Measurements from ENCODE around the gene CLDN20.

GRCh38 chr6:155253337-155253736 is 10.5 kb upstream of the CLDN20 start:
- TF ChIP-seq, protein P1, sequence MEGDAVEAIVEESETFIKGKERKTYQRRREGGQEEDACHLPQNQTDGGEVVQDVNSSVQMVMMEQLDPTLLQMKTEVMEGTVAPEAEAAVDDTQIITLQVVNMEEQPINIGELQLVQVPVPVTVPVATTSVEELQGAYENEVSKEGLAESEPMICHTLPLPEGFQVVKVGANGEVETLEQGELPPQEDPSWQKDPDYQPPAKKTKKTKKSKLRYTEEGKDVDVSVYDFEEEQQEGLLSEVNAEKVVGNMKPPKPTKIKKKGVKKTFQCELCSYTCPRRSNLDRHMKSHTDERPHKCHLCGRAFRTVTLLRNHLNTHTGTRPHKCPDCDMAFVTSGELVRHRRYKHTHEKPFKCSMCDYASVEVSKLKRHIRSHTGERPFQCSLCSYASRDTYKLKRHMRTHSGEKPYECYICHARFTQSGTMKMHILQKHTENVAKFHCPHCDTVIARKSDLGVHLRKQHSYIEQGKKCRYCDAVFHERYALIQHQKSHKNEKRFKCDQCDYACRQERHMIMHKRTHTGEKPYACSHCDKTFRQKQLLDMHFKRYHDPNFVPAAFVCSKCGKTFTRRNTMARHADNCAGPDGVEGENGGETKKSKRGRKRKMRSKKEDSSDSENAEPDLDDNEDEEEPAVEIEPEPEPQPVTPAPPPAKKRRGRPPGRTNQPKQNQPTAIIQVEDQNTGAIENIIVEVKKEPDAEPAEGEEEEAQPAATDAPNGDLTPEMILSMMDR (IDR thresholded peaks at IDR 0.05; ENCODE audit: low read depth, low read length): no peak
- TF ChIP-seq EZH2phosphoT487 (IDR thresholded peaks at IDR 0.05; ENCODE audit: low read depth): no peak

Measured in OCI-LY3 (cell line).